AG04450 (cell line): Measurements from ENCODE around the gene BLVRA. TPM values are rescaled to one million over a fixed set of nuclear protein-coding genes. Genes with fewer than 3 reads are reported as not detected.
"Not testable (repeated sequence)": the region's sequence is repeated elsewhere in the genome, so short reads cannot be mapped to it uniquely, and the experiment has no call there.

Source experiments
- CTCF ChIA-PET: fragments of 300-600, 350-600 bp; formaldehyde crosslinking; extraction: SDS; loops from one replicate; lab custom pipeline; 2022; ENCODE audit warnings: antibody characterized with exemption, inconsistent platforms; lab: Charles Lee
- POLR2A ChIA-PET: fragments of 350-600 bp; formaldehyde crosslinking; extraction: SDS; loops from one replicate; lab custom pipeline; 2021; ENCODE audit warnings: antibody characterized with exemption, inconsistent platforms; lab: Yijun Ruan, JAX
- DNase-seq: peaks from one replicate; pipeline ENCODE4 v3.0.0-alpha.2; 2011; ENCODE audit warnings: low read depth, low spot score
- H3K27ac ChIP-seq: one replicate; pipeline ENCODE4 v1.5.1; 2012; ENCODE audit warnings: low read depth, low read length, control low read depth
- H3K27me3 ChIP-seq: one replicate; pipeline ENCODE4 v1.6.0; 2012; ENCODE audit warnings: low read length; ENCODE audit not compliant: control insufficient read depth, insufficient read depth
- H3K4me3 ChIP-seq: 2 replicates; pipeline ENCODE4 v1.5.1; 2011; ENCODE audit warnings: mild to moderate bottlenecking, low read depth, low read length, control low read depth
- H3K9me3 ChIP-seq: 2 replicates; pipeline ENCODE4 v1.5.1; 2012; ENCODE audit warnings: low read length; ENCODE audit not compliant: control insufficient read depth, insufficient read depth
- polyA plus RNA-seq: library from polyadenylated mRNA; depleted of rRNA; stranded (reverse); fragments of >200 nt; gene quantifications from 2 replicates; pipeline ENCODE4 v1.2.3, GENCODE V29; 2011
- TF ChIP-seq, protein P1 (sequence below): IDR thresholded peaks from 2 replicates; pipeline ENCODE4 v1.5.1; 2011; ENCODE audit warnings: low read depth, low read length, control low read depth, inconsistent platforms

Gene BLVRA
- polyA plus RNA-seq, 1 experiment: 58.7 TPM

- POLR2A ChIA-PET: interaction anchor here (1.6 kb wide), 1 partner anchor 200 kb away, joined by 4 read pairs; the partner anchor contains the start of gene STK17A
- no peak overlapping the region for H3K4me3 ChIP-seq
- no peak for DNase-seq
- CTCF ChIA-PET: interaction anchor here (1.6 kb wide), 1 partner anchor 200 kb away, joined by 4 read pairs; the partner anchor contains the start of gene STK17A
- no peak overlapping the region for H3K27ac ChIP-seq
- TF ChIP-seq, protein P1, sequence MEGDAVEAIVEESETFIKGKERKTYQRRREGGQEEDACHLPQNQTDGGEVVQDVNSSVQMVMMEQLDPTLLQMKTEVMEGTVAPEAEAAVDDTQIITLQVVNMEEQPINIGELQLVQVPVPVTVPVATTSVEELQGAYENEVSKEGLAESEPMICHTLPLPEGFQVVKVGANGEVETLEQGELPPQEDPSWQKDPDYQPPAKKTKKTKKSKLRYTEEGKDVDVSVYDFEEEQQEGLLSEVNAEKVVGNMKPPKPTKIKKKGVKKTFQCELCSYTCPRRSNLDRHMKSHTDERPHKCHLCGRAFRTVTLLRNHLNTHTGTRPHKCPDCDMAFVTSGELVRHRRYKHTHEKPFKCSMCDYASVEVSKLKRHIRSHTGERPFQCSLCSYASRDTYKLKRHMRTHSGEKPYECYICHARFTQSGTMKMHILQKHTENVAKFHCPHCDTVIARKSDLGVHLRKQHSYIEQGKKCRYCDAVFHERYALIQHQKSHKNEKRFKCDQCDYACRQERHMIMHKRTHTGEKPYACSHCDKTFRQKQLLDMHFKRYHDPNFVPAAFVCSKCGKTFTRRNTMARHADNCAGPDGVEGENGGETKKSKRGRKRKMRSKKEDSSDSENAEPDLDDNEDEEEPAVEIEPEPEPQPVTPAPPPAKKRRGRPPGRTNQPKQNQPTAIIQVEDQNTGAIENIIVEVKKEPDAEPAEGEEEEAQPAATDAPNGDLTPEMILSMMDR: no peak
- H3K27me3 ChIP-seq: no peaks in the 10 kb centered on the region
- H3K9me3 ChIP-seq: peaks cover 2% of the 10 kb centered on the region; the same call in 1 of the 2 replicates
Measured at GRCh38 chr7:43782768-43783555, 24.5 kb downstream of the BLVRA start.

DNA sequence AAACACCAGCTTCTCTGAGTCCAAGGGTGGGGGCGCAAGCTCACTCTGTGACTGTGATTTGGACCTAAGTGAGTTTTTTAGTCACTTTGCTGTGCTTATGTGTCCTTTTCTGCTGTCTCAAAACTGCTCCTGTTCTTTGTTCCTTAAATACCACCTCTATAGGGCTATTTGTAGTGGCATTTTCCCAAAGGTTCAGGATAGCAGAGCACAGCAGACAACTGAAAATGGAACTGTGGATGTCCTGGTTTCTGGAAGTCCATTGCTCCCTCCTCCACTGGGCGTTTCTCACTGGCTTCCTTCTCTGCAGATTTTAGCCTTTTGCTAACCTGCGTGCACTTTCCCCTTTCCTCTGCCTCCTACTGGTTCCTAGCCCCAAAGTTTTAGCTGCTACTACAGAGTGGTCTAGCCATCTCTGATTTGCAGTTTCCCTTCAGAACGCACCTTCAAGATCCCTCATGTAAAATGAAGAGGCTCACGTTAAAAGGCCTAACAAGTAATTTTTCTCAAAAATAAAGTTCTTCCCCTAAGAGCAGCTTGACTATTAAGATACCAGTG is 25.6 kb downstream of the BLVRA start:
- POLR2A ChIA-PET: interaction anchor here (0.7 to 1.6 kb wide), 2 partner anchors 201 to 1237 kb away, joined by 3 to 4 read pairs; partner anchors contain the start of gene STK17A
- Histone ChIP-seq H3K4me3 (no peak overlapping the region), H3K27ac (no peak overlapping the region), H3K9me3 (no peaks in the 10 kb centered on the region; the same call in 1 of the 2 replicates), H3K27me3 (no peaks in the 10 kb centered on the region)
- DNase-seq: no peak
- CTCF ChIA-PET: no interaction called here
- TF ChIP-seq, protein P1: no peak

GRCh38 chr7:43784585-43785087 is 26.2 kb downstream of the BLVRA start:
- H3K27ac ChIP-seq, H3K4me3 ChIP-seq, DNase-seq, H3K9me3 ChIP-seq, H3K27me3 ChIP-seq: not testable (repeated sequence)
- ChIA-PET CTCF (interaction anchor here (1.6 kb wide), 1 partner anchor 202 kb away, joined by 5 read pairs; the partner anchor contains the start of gene STK17A), POLR2A (interaction anchor here (0.7 kb wide), 1 partner anchor 1237 kb away, joined by 3 read pairs; no protein-coding TSS in a partner anchor)

- ChIA-PET CTCF (interaction anchor here (0.8 to 1.6 kb wide), 2 partner anchors 65 to 203 kb away, joined by 3 to 5 read pairs; partner anchors contain the start of gene STK17A), POLR2A (no interaction called here)
- Histone ChIP-seq H3K27me3 (no peaks in the 10 kb centered on the region), H3K9me3 (no peaks in the 10 kb centered on the region), H3K4me3 (no peak overlapping the region), H3K27ac (no peak overlapping the region)
- DNase-seq: peak; percentile 60
- TF ChIP-seq, protein P1: no peak
Measured at GRCh38 chr7:43785420-43785819, 26.9 kb downstream of the BLVRA start.

DNA sequence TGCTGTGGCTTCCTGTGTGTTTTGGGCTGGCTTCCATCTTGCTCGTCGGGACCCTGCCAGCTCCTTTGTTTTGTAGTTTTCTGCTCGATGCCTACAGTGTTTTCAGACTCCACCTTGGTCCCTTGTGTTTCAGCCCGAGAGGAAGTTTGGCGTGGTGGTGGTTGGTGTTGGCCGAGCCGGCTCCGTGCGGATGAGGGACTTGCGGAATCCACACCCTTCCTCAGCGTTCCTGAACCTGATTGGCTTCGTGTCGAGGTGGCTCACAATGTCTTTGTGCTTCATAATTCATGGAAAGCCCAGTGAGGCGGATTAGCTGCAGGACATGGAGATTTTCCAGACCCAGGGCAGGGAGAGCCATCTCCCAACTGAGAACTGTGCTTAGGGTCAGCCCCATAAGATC is 29.3 kb downstream of the BLVRA start:
- TF ChIP-seq, protein P1: no peak
- Histone ChIP-seq H3K9me3 (no peaks in the 10 kb centered on the region), H3K4me3 (no peak overlapping the region), H3K27me3 (no peaks in the 10 kb centered on the region), H3K27ac (no peak overlapping the region)
- ChIA-PET CTCF (interaction anchor here (1.8 kb wide), 1 partner anchor 52 kb away, joined by 4 read pairs; no protein-coding TSS in a partner anchor), POLR2A (interaction anchor here (0.5 kb wide), 2 partner anchors 19 to 270 kb away, joined by 3 to 4 read pairs; no protein-coding TSS in a partner anchor)
- no peak for DNase-seq
